HL-60 (cell line): Measurements from ENCODE around the gene SOS2.

ENCODE experiments used
- DNase-seq, 2 experiments: peaks; one replicate each; pipeline ENCODE4 v3.0.0-alpha.2; 2010 to 2020; ENCODE audit warnings: low read depth in 1 of 2, low spot score in 1 of 2
- H3K27ac ChIP-seq: fragments of 250-450 bp; sonication (Bioruptor Pico); replicated peaks from 2 replicates; pipeline ENCODE4 v1.5.1; 2020; ENCODE audit warnings: mild to moderate bottlenecking, moderate library complexity
- H3K27me3 ChIP-seq: fragments of 250-450 bp; sonication (Bioruptor Pico); 2 replicates; pipeline ENCODE4 v1.5.1; 2021; ENCODE audit warnings: mild to moderate bottlenecking, moderate library complexity; ENCODE audit not compliant: insufficient read depth, poor library complexity, severe bottlenecking
- H3K4me3 ChIP-seq: replicated peaks from 2 replicates; pipeline ENCODE4 v1.5.1; 2011; ENCODE audit warnings: mild to moderate bottlenecking, control low read depth, low read length; ENCODE audit not compliant: insufficient read depth
- GABPA ChIP-seq: IDR thresholded peaks from 2 replicates; pipeline ENCODE4 v1.6.1; 2012; ENCODE audit warnings: low read depth
- POLR2AphosphoS5 ChIP-seq: IDR thresholded peaks from 2 replicates; pipeline ENCODE4 v1.6.1; 2012; ENCODE audit warnings: low read depth
- SPI1 ChIP-seq: IDR thresholded peaks from 2 replicates; pipeline ENCODE4 v1.6.1; 2012; ENCODE audit warnings: low read depth, mild to moderate bottlenecking, borderline replicate concordance
- TF ChIP-seq, protein P1 (sequence below): IDR thresholded peaks from 2 replicates; pipeline ENCODE4 v1.6.1; 2012; ENCODE audit warnings: low read depth; ENCODE audit not compliant: insufficient replicate concordance
- TF ChIP-seq, protein P2 (sequence below): IDR thresholded peaks from one replicate; pipeline ENCODE4 v1.5.1; 2011; ENCODE audit warnings: low read length, control low read depth, inconsistent platforms; ENCODE audit not compliant: insufficient read depth

SOS2 gene

DNA sequence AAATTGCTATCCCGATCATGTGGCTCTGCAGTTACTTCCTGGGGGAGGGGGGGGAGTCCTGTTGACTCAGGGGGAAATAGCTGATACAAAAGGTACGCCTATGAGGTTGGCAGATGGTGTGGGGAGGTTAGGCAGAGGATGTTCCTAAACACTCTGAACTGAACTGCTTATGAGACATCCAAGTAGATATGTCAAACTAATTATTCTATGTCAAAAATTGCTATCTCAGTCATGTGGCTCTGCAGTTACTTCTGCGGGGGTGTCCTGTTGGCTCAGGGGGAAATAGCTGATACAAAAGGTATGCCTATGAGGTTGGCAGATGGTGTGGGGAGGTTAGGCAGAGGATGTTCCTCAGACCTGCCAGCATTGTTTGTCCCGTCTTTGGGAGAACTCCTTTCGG, 109.9 kb downstream of the SOS2 start:
- no peak overlapping the region for H3K27ac ChIP-seq
- no peak overlapping the region for H3K4me3 ChIP-seq
- DNase-seq = no peak
- no peaks in the 10 kb centered on the region for H3K27me3 ChIP-seq
- TF ChIP-seq, protein P1, sequence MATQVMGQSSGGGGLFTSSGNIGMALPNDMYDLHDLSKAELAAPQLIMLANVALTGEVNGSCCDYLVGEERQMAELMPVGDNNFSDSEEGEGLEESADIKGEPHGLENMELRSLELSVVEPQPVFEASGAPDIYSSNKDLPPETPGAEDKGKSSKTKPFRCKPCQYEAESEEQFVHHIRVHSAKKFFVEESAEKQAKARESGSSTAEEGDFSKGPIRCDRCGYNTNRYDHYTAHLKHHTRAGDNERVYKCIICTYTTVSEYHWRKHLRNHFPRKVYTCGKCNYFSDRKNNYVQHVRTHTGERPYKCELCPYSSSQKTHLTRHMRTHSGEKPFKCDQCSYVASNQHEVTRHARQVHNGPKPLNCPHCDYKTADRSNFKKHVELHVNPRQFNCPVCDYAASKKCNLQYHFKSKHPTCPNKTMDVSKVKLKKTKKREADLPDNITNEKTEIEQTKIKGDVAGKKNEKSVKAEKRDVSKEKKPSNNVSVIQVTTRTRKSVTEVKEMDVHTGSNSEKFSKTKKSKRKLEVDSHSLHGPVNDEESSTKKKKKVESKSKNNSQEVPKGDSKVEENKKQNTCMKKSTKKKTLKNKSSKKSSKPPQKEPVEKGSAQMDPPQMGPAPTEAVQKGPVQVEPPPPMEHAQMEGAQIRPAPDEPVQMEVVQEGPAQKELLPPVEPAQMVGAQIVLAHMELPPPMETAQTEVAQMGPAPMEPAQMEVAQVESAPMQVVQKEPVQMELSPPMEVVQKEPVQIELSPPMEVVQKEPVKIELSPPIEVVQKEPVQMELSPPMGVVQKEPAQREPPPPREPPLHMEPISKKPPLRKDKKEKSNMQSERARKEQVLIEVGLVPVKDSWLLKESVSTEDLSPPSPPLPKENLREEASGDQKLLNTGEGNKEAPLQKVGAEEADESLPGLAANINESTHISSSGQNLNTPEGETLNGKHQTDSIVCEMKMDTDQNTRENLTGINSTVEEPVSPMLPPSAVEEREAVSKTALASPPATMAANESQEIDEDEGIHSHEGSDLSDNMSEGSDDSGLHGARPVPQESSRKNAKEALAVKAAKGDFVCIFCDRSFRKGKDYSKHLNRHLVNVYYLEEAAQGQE = no peak
- TF ChIP-seq GABPA = no peak
- TF ChIP-seq, protein P2, sequence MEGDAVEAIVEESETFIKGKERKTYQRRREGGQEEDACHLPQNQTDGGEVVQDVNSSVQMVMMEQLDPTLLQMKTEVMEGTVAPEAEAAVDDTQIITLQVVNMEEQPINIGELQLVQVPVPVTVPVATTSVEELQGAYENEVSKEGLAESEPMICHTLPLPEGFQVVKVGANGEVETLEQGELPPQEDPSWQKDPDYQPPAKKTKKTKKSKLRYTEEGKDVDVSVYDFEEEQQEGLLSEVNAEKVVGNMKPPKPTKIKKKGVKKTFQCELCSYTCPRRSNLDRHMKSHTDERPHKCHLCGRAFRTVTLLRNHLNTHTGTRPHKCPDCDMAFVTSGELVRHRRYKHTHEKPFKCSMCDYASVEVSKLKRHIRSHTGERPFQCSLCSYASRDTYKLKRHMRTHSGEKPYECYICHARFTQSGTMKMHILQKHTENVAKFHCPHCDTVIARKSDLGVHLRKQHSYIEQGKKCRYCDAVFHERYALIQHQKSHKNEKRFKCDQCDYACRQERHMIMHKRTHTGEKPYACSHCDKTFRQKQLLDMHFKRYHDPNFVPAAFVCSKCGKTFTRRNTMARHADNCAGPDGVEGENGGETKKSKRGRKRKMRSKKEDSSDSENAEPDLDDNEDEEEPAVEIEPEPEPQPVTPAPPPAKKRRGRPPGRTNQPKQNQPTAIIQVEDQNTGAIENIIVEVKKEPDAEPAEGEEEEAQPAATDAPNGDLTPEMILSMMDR = no peak

DNA sequence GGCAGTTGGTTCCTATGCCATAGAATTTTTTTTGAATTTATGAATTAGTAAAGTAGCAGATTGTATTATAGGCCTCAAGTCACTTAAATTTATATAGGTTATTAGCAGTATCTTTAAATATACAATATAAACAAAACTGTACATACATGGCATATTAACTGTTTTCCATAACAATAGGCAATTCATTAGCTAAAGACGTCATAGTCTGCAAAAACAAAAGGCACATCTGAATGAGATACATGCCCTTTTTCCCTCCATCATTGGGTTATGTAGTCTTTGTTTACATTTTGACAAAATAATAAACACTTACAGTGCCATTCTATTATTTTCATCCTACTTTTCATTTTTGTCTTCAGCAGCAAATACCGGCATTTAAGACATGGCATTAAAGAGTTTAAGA, 113.9 kb downstream of the SOS2 start:
- Histone ChIP-seq H3K27me3 (no peaks in the 10 kb centered on the region), H3K27ac (no peak overlapping the region)
- TF ChIP-seq, protein P1 = no peak
- TF ChIP-seq POLR2AphosphoS5 = no peak
- no peak for TF ChIP-seq SPI1

DNA sequence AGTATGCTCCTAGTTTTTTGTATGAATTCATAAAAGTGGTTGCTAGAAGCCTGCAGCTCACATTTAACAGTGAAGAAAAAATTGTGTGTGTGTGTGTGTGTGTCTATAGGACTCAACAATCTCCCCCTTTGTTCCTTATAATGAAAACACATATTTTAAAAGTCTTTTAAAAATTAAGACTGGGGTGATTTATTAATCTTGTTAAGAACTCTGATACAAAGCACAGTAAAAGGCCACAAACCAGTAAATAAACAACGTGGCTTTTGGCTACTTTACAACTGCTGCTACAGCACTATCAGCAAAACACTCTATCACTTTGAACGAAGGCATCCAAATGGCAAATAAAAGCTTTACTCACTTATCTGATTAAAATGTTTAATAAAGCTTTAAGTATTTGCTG, 114.4 kb downstream of the SOS2 start:
- no peak for DNase-seq
- peak overlapping the region; percentile 71 for H3K27ac ChIP-seq
- TF ChIP-seq POLR2AphosphoS5 = no peak
- TF ChIP-seq, protein P2 = no peak
- no peak for TF ChIP-seq SPI1
- TF ChIP-seq GABPA = no peak
- TF ChIP-seq, protein P1 = no peak

More for the DNA sequence above, 113.9 kb downstream of the SOS2 start:
- no peak overlapping the region for H3K4me3 ChIP-seq
- DNase-seq = no peak

More for the DNA sequence above, 114.4 kb downstream of the SOS2 start:
- H3K4me3 ChIP-seq = peak overlapping the region; percentile 24
- H3K27me3 ChIP-seq = no peaks in the 10 kb centered on the region
